Endothelial cell of umbilical vein (primary cell): ENCODE results near the gene ATP5PB. TPM values are rescaled to one million over a fixed set of nuclear protein-coding genes. Genes with fewer than 3 reads are reported as not detected.

ENCODE experiments used
- BruUV-seq: library from RNA; stranded (reverse); fragments of 400-500 nt; replicated peaks from 2 replicates; lab custom pipeline; 2021; lab: Mats Ljungman, UMichigan
- CTCF ChIA-PET: fragments of 300-600, 350-600 bp; sonication (Branson Sonifier 250); formaldehyde crosslinking; loops from one replicate; lab custom pipeline; 2021; ENCODE audit warnings: antibody characterized with exemption, inconsistent platforms; lab: Charles Lee
- POLR2A ChIA-PET: fragments of 300-600, 350-600 bp; sonication (Branson Sonifier 250); formaldehyde crosslinking; loops from one replicate; lab custom pipeline; 2021; ENCODE audit warnings: antibody characterized with exemption, inconsistent platforms; lab: Charles Lee
- DNase-seq: peaks from one replicate; pipeline ENCODE4 v3.0.0-alpha.2; 2011; ENCODE audit warnings: low read depth, low spot score
- FAIRE-seq: peaks from 2 replicates; lab custom pipeline; 2011; peaks lifted over from hg19 to GRCh38; lab: Jason Lieb, UNC
- H2AFZ ChIP-seq: 2 replicates; pipeline ENCODE4 v1.6.0; 2012; ENCODE audit warnings: low read depth, low read length, control low read depth, inconsistent platforms
- H3K27ac ChIP-seq: 2 replicates; pipeline ENCODE4 v1.5.1; 2011; ENCODE audit warnings: low read depth, mild to moderate bottlenecking, control low read depth, low read length, moderate library complexity; ENCODE audit not compliant: insufficient read depth
- H3K27me3 ChIP-seq, 2 experiments: 2 replicates each; pipeline versions ENCODE4 v1.6.0 to v1.6.1; 2011; ENCODE audit warnings: low read length in 2 of 2, mixed read lengths in 1 of 2; ENCODE audit not compliant: control insufficient read depth in 2 of 2, insufficient read depth in 2 of 2
- H3K36me3 ChIP-seq, 2 experiments: 2 replicates in 1 of 2; 3 replicates in 1 of 2; pipeline ENCODE4 v1.5.1; 2011; ENCODE audit warnings: low read length in 2 of 2, mild to moderate bottlenecking in 1 of 2, moderate library complexity in 1 of 2; ENCODE audit not compliant: control insufficient read depth in 2 of 2, insufficient read depth in 2 of 2; ENCODE audit errors: extremely low read depth in 1 of 2
- H3K4me1 ChIP-seq: 3 replicates; pipeline ENCODE4 v1.5.1; 2011; ENCODE audit warnings: mild to moderate bottlenecking, low read length; ENCODE audit not compliant: control insufficient read depth, insufficient read depth; ENCODE audit errors: extremely low read depth
- H3K4me2 ChIP-seq: 2 replicates; pipeline ENCODE4 v1.6.1; 2011; ENCODE audit warnings: low read length, control low read depth, mixed read lengths; ENCODE audit not compliant: insufficient read depth
- H3K4me3 ChIP-seq, 3 experiments: fragments of 200-600 bp in 1 of 3; sonication (generic), shearing (Covaris generic) in 1 of 3; replicated peaks in 1 of 3; 2 replicates each; pipeline ENCODE4 v1.5.1; 2011 to 2016; ENCODE audit warnings: control low read depth in 3 of 3, low read length in 3 of 3, mild to moderate bottlenecking in 2 of 3, inconsistent platforms in 1 of 3, low read depth in 1 of 3, moderate library complexity in 1 of 3; ENCODE audit not compliant: insufficient read depth in 1 of 3
- H3K79me2 ChIP-seq: 2 replicates; pipeline ENCODE4 v1.6.0; 2012; ENCODE audit warnings: low read length, inconsistent platforms; ENCODE audit not compliant: control insufficient read depth, insufficient read depth
- H3K9ac ChIP-seq: replicated peaks from 2 replicates; pipeline ENCODE3; 2011; ENCODE audit warnings: low read length, control low read depth; ENCODE audit not compliant: insufficient read depth; ENCODE audit errors: extremely low read depth
- H3K9me1 ChIP-seq: replicated peaks from 3 replicates; pipeline ENCODE4 v1.6.0; 2011; ENCODE audit warnings: mild to moderate bottlenecking, low read length; ENCODE audit not compliant: control insufficient read depth, insufficient read depth; ENCODE audit errors: extremely low read depth
- H3K9me3 ChIP-seq: replicated peaks from 2 replicates; pipeline ENCODE4 v1.5.1; 2012; ENCODE audit warnings: low read length, inconsistent platforms; ENCODE audit not compliant: control insufficient read depth, insufficient read depth
- H4K20me1 ChIP-seq: replicated peaks from 2 replicates; pipeline ENCODE3; 2011; ENCODE audit warnings: mild to moderate bottlenecking, low read length; ENCODE audit not compliant: control insufficient read depth, insufficient read depth; ENCODE audit errors: extremely low read depth
- CTCF ChIP-seq, 2 donors: IDR thresholded peaks; 1 replicate in 1 of 2; 2 replicates in 1 of 2; pipeline ENCODE4 v1.5.1; 2011; ENCODE audit warnings: low read length in 2 of 2, mild to moderate bottlenecking in 2 of 2, moderate library complexity in 2 of 2, control low read depth in 1 of 2, inconsistent platforms in 1 of 2, low read depth in 1 of 2; ENCODE audit not compliant: insufficient read depth in 1 of 2; ENCODE audit errors: extremely low read depth in 1 of 2
- EZH2 ChIP-seq: IDR thresholded peaks from 2 replicates; pipeline ENCODE4 v1.6.1; 2012; ENCODE audit warnings: borderline replicate concordance, low read depth, mild to moderate bottlenecking, moderate library complexity, low read length, inconsistent platforms; ENCODE audit not compliant: severe bottlenecking
- FOS ChIP-seq: IDR thresholded peaks from 2 replicates; pipeline ENCODE4 v1.6.1; 2011; ENCODE audit warnings: mild to moderate bottlenecking, low read length, moderate library complexity, borderline replicate concordance; ENCODE audit not compliant: insufficient read depth
- GATA2 ChIP-seq: IDR thresholded peaks from 2 replicates; pipeline ENCODE4 v1.7.0; 2011; ENCODE audit warnings: low read depth, mild to moderate bottlenecking, moderate library complexity, mixed read lengths, low read length; ENCODE audit not compliant: insufficient read length, insufficient read depth
- JUN ChIP-seq: IDR thresholded peaks from 2 replicates; pipeline ENCODE4 v1.6.1; 2011; ENCODE audit warnings: borderline replicate concordance, low read depth; ENCODE audit not compliant: insufficient read length, insufficient read depth
- MAX ChIP-seq: IDR thresholded peaks from 2 replicates; pipeline ENCODE4 v1.6.1; 2011; ENCODE audit not compliant: insufficient read depth, insufficient read length
- MYC ChIP-seq: IDR thresholded peaks from one replicate; pipeline ENCODE4 v1.6.1; 2011; ENCODE audit warnings: mild to moderate bottlenecking, low read depth, low read length
- POLR2A ChIP-seq: IDR thresholded peaks from 2 replicates; pipeline ENCODE4 v1.6.1; 2012; ENCODE audit warnings: low read depth, mild to moderate bottlenecking, control low read depth, low read length
- POLR2AphosphoS5 ChIP-seq: IDR thresholded peaks from 2 replicates; pipeline ENCODE4 v1.6.1; 2012; ENCODE audit warnings: low read depth, mild to moderate bottlenecking, control low read depth, low read length, moderate library complexity; ENCODE audit not compliant: insufficient read depth
- dilution Hi-C: fragments of 300-500 bp; cut with MboI; formaldehyde crosslinking; loops from one replicate; pipeline ENCODE4 v1.15.0; 2019; ENCODE audit warnings: low sequenced_read_pairs; ENCODE audit not compliant: extremely low pct_ligation_motif_present
- intact Hi-C: fragments of 100-400 bp; cut with micrococcal nuclease; formaldehyde crosslinking; loops from one replicate; pipeline ENCODE4 v1.10.0; 2022
- polyA plus RNA-seq, 4 experiments: library from polyadenylated mRNA; depleted of rRNA in 3 of 4; stranded (reverse) in 3 of 4; unstranded in 1 of 4; fragments of >200 nt; gene quantifications; 2 replicates each; pipeline versions ENCODE4 v1.2.1 to v1.2.3, GENCODE V29; 2011 to 2012; ENCODE audit warnings: missing spikeins in 1 of 4
- total RNA-seq: library from RNA; stranded (reverse); gene quantifications from 2 replicates; pipeline ENCODE4 v1.2.3, GENCODE V29; 2021

The ATP5PB gene
- total and polyA plus RNA-seq, 2 donors (not counting 3 experiments of a cell fraction or from before 2014, with no cell fraction given) = 231 to 244 TPM

DNA sequence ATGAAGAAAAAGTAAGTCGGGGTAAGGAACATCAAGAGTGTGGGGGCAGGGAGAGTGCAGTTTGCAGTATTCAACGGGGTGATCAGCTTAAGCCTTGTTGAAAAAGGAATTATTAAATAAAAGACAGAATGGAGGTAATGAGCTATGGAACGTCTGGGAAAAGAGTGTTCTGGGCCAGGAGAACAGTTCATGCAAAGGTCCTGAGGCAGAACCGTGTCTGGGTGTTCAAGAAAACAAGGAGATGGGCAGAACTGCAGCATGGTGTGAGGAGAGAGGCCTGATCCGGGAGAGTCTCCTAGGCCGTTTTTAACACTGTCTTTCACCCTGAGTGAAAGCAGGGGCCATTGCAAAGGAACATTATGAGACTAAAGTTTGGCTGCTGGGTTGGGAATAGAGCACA, 42.0 kb upstream of the ATP5PB start:
- Histone ChIP-seq H3K4me3 (no peak overlapping the region), H3K4me2 (no peak overlapping the region), H3K9ac (no peak overlapping the region), H3K9me1 (no peaks in the 10 kb centered on the region), H3K9me3 (no peaks in the 10 kb centered on the region), H3K27me3 (peaks cover 9 to 12% of the 10 kb centered on the region in 2 experiments), H3K79me2 (no peaks in the 10 kb centered on the region), H2AFZ (no peak overlapping the region), H3K27ac (no peak overlapping the region), H4K20me1 (no peaks in the 10 kb centered on the region), H3K36me3 (no peaks in the 10 kb centered on the region), H3K4me1 (no peaks in the 10 kb centered on the region)
- no peak for DNase-seq
- POLR2A ChIA-PET = no interaction called here
- dilution Hi-C loops (no loop called here), intact Hi-C loops (no loop called here)
- TF ChIP-seq POLR2A (no peak), POLR2AphosphoS5 (no peak), CTCF (IDR thresholded peaks at IDR 0.05; ENCODE audit: extremely low read depth in 1 of 2, insufficient read depth in 1 of 2, low read depth in 1 of 2, low read length in 2 of 2) (no peak), EZH2 (no peak)
- BruUV-seq = no TSS peak
- FAIRE-seq = no peak
- CTCF ChIA-PET = no interaction called here

GRCh38 chr1:111412839-111413238, 36.4 kb upstream of the ATP5PB start:
- DNase-seq (no peak), FAIRE-seq (no peak)
- ChIA-PET POLR2A (no interaction called here), CTCF (interaction anchor here (2.2 kb wide), 1 partner anchor 13 kb away, joined by 5 read pairs; no protein-coding TSS in a partner anchor)
- Histone ChIP-seq H3K9ac (no peak overlapping the region), H3K36me3 (no peaks in the 10 kb centered on the region), H2AFZ (no peak overlapping the region), H3K9me3 (no peaks in the 10 kb centered on the region), H3K9me1 (no peaks in the 10 kb centered on the region), H3K4me2 (no peak overlapping the region), H4K20me1 (no peaks in the 10 kb centered on the region), H3K27ac (no peak overlapping the region), H3K27me3 (peaks cover 1 to 3% of the 10 kb centered on the region in 2 experiments), H3K4me3 (no peak overlapping the region), H3K79me2 (no peaks in the 10 kb centered on the region), H3K4me1 (no peaks in the 10 kb centered on the region)
- no TSS peak for BruUV-seq
- intact Hi-C loops = no loop called here
- dilution Hi-C loops = no loop called here
- TF ChIP-seq MYC (no peak), POLR2AphosphoS5 (no peak), POLR2A (no peak), JUN (no peak), GATA2 (no peak), EZH2 (no peak), CTCF (IDR thresholded peaks at IDR 0.05; ENCODE audit: extremely low read depth in 1 of 2, insufficient read depth in 1 of 2, low read depth in 1 of 2, low read length in 2 of 2) (no peak), MAX (no peak), FOS (no peak)
